GM18520 (cell line): ENCODE measurements around the gene CRYBA4.
A peak's percentile ranks its signal among the peaks of the same experiment; 100 is the strongest.

Experiments used
- ATAC-seq: cut with Tn5 transposase; IDR thresholded peaks from one replicate; pipeline ENCODE4 v1.9.1; 2021; ENCODE audit not compliant: unreplicated experiment

The CRYBA4 gene

GRCh38 chr22:26621663-26622062 lies at the start of gene CRYBA4:
Gene CRYBA4, plus strand, starts transcription at chr22:26621963. Its CDS starts 634 bp downstream, at chr22:26622597.
- ATAC-seq, result no peak

DNA sequence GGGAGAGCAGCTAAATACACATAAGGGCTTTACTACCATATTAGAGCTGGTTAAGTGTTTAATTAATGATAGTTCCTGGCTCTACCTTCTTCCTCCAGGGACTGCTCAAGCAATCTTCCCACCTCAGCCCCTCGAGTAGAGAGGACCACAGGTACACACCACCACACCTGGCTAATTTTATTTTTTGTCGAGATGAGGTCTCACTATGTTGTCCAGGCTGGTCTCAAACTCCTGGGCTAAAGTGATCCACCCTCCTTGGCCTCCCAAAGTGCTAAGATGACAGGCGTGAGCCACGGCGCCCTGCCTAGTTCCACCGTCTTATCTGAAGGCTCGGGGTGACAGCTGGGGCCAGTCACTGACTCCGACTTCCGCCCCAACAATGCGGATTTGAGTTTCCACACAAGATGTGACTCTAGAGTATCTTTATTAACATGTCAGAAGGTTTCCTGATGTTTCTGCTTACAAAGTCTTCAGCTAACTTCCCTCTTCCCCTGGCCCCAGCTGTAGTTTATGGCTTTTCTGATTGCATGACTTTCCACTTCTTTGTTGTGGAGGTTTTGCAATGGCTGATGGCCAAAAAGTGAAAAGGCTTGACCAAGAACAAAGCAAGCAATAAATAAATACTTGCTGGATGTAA lies 48.6 kb upstream of the CRYBA4 start:
- ATAC-seq, result no peak

- no peak for ATAC-seq
Observed at GRCh38 chr22:26574001-26574723, 47.6 kb upstream of the CRYBA4 start.

DNA sequence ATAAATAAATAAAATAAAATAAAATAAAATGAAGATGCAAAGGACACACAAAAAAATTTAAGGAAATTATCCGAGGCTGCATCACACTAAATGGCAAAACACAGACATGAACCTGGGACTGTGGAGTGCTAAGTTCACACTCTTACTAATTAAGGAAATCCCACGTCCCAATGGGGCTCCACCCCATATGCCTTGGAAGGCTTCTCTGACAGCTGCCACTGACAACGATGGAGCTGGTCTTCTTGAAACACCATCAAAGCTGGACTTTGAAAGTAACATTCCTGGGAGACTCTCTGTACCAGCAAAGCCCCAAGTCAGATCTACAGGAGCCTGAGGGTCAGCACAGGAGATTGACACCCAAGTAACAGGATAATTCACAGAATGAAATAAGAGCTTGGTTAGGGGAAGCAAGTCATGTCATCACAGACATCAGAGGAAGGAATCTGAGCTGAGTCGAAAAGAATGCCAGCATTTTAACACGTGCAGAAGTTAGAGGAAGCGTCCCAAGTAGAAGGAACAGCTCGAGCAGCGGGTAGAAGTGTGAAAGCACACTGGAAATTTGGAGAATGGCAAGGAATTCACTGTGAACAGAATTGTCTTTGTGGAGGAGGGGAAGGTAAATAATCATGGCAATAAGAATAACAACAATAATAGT lies 45.6 kb upstream of the CRYBA4 start:
- no peak for ATAC-seq

GRCh38 chr22:26577081-26577480 lies 44.7 kb upstream of the CRYBA4 start:
- ATAC-seq, result no peak

GRCh38 chr22:26579331-26579886 lies 42.4 kb upstream of the CRYBA4 start:
- ATAC-seq, result no peak

DNA sequence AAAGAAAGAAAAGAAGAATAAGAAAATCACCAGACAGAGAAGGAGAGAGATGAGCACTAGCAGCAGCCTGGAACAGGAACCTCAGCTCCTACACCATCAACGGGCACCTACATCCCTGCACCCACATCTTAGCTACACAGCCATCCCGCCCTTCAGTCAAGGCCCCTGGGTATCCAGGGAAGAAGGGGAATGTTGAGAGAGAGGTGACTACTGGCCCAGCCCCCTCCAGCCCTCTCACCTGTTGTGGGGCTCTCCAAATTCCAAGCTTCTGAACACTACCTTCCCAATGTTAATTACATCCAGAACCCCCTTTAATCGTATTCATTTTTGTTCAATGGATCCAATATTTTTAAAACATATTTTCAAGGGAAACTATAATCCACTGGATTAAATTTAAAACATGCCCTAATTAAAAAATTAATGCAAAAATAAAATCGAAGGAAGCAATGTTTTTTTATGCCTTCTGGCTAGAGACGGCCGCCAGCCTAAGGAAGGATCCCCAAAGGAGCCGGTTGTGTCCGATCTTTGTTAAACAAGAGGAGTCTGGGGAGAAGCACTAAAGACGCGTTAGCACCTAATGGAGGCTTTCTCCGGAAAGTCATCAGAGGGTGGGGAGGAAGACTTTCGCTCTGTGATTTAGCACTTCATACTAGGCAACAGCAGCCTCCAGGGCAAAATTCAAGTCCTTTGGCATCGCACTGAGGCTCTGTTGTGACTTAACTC lies 41.4 kb upstream of the CRYBA4 start:
- ATAC-seq, result no peak

GRCh38 chr22:26581026-26581425 lies 40.7 kb upstream of the CRYBA4 start:
- ATAC-seq, result no peak

DNA sequence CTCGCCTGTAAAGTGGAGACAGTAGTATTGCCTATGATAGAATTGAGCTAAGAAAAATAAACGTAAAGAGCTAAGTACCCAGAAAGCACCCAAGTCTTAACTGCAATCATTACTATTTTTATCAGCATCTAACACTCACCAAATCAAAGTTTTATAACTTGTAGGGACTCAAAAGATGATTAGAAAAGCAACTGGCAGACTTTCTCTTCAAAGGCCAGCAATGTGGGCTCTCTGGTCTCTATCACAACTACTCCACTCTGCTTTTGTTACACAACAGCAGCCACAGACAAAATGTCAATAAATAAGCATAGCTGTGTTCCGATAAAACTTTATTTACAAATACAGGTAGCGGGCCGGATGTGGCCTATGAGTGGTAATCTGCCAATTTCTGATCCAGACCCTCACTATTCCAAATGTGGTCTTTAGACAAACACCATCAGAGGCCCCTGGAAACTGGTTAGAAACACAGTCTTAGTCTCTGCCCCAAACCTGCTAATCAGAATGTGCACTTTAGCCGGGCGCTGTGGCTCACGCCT lies 40.1 kb upstream of the CRYBA4 start:
- no peak for ATAC-seq

- ATAC-seq, result no peak
Observed at GRCh38 chr22:26584010-26584409, 37.8 kb upstream of the CRYBA4 start.

GRCh38 chr22:26585104-26585790 lies 36.5 kb upstream of the CRYBA4 start:
- ATAC-seq, result no peak

DNA sequence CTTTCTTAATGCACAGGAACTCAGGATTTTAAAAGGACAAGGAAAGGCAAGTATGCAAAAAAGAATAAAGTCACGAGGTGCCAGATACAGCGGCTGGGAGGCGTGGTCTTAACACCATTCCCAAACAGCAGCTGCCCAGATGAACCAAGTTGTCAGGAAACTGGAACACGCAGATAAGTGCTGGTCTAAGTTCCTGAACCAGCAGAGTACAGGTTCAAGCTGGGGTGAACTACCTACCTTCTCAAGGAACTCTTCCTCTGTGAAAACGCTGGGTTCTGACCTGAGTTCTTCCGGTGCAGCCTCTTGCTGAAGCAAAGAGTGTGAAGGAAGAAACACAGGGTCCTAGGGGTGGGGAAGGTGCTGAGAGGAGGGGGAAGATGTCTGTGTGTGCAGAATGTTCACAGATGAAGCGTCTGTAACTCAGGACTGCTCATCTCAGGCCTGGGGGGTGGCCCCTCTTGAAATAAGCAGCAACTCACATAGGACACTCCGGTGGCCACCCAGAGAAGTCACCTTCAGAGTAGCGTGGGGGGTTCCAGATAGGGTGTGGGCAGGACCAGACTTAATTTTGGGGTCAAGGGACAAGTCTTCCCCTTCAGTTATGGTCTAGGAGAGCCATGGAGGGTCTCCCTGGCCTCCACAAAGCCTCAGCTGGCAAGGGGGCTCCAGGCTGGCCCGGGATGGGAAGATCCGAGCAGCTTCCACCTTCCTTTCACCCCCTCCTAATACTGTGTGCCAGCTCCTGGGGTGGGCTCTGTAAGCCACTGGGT lies 35.0 kb upstream of the CRYBA4 start:
- no peak for ATAC-seq

DNA sequence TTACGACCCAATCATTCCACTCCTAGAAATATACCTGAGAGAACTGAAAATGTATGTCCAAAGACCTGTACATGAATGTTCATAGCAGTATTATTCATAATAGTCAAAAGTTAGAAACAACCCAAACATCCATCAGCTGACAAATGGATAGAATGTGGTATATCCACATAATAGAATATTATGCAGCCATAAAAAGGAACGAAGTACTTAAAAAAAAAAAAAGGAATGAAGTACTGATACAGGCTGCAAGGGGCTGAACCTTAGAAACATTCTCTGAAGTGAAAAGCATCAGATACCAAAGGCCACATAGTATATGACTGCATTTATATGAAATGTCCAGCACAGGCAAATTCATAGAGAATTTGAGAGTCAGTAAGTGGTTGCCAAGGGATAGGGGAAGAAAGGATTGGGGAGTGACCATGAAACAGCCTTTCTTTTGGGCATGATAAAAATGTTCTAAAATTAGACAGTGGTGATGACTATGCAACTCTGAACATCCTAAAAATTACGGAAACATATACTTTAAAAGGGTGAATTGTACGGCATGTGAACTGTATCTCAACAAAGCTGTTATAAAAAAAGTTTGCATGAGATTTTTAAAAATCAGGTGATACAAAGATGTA lies 33.7 kb upstream of the CRYBA4 start:
- no peak for ATAC-seq

- ATAC-seq, result no peak
Observed at GRCh38 chr22:26588729-26589366, 32.9 kb upstream of the CRYBA4 start.

- ATAC-seq, result no peak
Observed at GRCh38 chr22:26589367-26589844, 32.4 kb upstream of the CRYBA4 start.

- ATAC-seq, result peak; percentile 41
Observed at GRCh38 chr22:26589845-26590736, 31.7 kb upstream of the CRYBA4 start, which contains the start of gene TPST2. Gene TPST2, minus strand, starts transcription at chr22:26590132. Its CDS starts 48,502 bp downstream, at chr22:26541630.

DNA sequence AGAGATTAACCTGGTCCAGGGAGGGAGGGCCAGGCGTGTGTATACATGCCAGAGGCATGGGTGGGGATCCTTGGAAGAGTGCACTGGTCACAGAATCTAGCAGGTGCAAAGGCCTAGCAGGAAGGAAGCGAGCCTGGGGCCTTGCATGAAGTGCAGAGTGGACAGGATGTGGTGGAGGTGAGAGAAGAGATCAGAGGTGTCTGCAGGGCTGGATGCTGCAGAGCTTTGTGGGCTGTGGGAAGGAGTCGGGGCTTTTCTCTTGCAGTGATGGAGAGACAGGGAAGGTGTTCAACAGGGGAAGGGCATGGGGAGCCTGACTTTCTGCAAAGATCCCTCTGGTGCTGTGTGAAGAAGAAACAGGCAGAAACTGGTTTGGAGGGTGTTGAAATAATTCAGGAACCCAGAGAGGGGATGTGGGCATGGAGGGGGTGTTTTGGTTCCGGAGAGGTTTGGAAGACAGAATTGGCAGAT lies 29.3 kb upstream of the CRYBA4 start:
- peak; percentile 58 for ATAC-seq
